ENCODE data around the gene RCN1. TPM values are rescaled to one million over a fixed set of nuclear protein-coding genes. Genes with fewer than 3 reads are reported as not detected.

Gene RCN1
- total and polyA plus RNA-seq, 2 of the 8 experiments (the other 6 are each of a cell fraction or from before 2014, with no cell fraction given): 45.1 to 123 TPM

GRCh38 chr11:32065865-32066629 lies 24.8 kb upstream of the RCN1 start:
- ChIA-PET POLR2A (ENCODE audit: partially characterized antibody) (interaction anchor here (0.9 to 2.5 kb wide), 2 partner anchors 9 to 25 kb away, joined by 3 to 9 read pairs; partner anchors contain the start of gene RCN1), CTCF (ENCODE audit: partially characterized antibody) (interaction anchor here (0.7 to 14.6 kb wide), 3 partner anchors 13 to 1377 kb away, joined by 3 to 187 read pairs (median 5); no protein-coding TSS in a partner anchor)
- Histone ChIP-seq H2BK15ac (ENCODE audit: low read length) (no peak overlapping the region), H4K20me1 (replicated peaks in 1 of 2; ENCODE audit: control insufficient read depth in 1 of 2, insufficient read depth in 2 of 2, low read length in 2 of 2) (no peaks in the 10 kb centered on the region), H3K36me3 (ENCODE audit: control insufficient read depth in 2 of 4, insufficient read depth in 4 of 4, low read length in 3 of 4) (no peaks in the 10 kb centered on the region), H3K79me2 (ENCODE audit: control insufficient read depth in 1 of 2, insufficient read depth in 2 of 2, low read length in 2 of 2) (no peaks in the 10 kb centered on the region), H4K8ac (ENCODE audit: extremely low read depth, insufficient read depth, low read length) (no peak overlapping the region), H2BK20ac (ENCODE audit: low read length) (no peak overlapping the region), H2AK5ac (ENCODE audit: low read depth, low read length) (no peak overlapping the region), H3K56ac (replicated peaks; ENCODE audit: insufficient read length, low read depth, low read length) (no peak overlapping the region), H3K79me1 (ENCODE audit: low read depth, low read length) (no peaks in the 10 kb centered on the region), H3K9ac (replicated peaks in 1 of 4; ENCODE audit: extremely low read depth in 1 of 4, low read depth in 3 of 4, low read length in 3 of 4) (no peak overlapping the region), H3K27me3 (replicated peaks in 1 of 4; ENCODE audit: control insufficient read depth in 3 of 4, extremely low read depth in 1 of 4, insufficient read depth in 3 of 4, low read length in 3 of 4) (no peaks in the 10 kb centered on the region), H3K9me3 (ENCODE audit: insufficient read depth in 2 of 2, low read depth in 1 of 2, low read length in 1 of 2) (no peaks in the 10 kb centered on the region), H2AFZ (ENCODE audit: low read length) (no peak overlapping the region), H3K14ac (ENCODE audit: insufficient read length) (no peak overlapping the region), H4K5ac (ENCODE audit: insufficient read length, low read depth, low read length) (no peak overlapping the region), H3K4me2 (ENCODE audit: insufficient read depth in 1 of 2, low read depth in 2 of 2, low read length in 2 of 2) (no peak overlapping the region), H2BK12ac (ENCODE audit: low read depth, low read length) (no peak overlapping the region), H4K91ac (replicated peaks; ENCODE audit: insufficient read length, low read length) (no peak overlapping the region), H3K23me2 (ENCODE audit: low read depth, low read length) (peaks cover 2% of the 10 kb centered on the region; the same call in 1 of the 2 replicates), H2BK5ac (ENCODE audit: low read depth, low read length) (no peak overlapping the region), H3K27ac (ENCODE audit: low read depth, low read length) (no peak overlapping the region), H3K4me1 (replicated peaks in 1 of 4; ENCODE audit: control insufficient read depth in 3 of 4, insufficient read depth in 4 of 4, low read length in 3 of 4) (no peaks in the 10 kb centered on the region), H3K23ac (ENCODE audit: insufficient read length) (no peak overlapping the region), H3K18ac (ENCODE audit: extremely low read depth, low read length) (no peak overlapping the region), H2BK120ac (replicated peaks; ENCODE audit: low read depth, low read length) (no peak overlapping the region), H3K4ac (replicated peaks; ENCODE audit: insufficient read length, low read depth, low read length) (no peak overlapping the region), H3K4me3 (ENCODE audit: extremely low read depth in 1 of 4, insufficient read depth in 2 of 4, low read depth in 3 of 4, low read length in 4 of 4) (no peak overlapping the region)
- FAIRE-seq (no peak), DNase-seq (ENCODE audit: low read depth in 1 of 2, low spot score in 2 of 2) (no peak)
- TF ChIP-seq RBBP5 (IDR thresholded peaks at IDR 0.05; ENCODE audit: borderline replicate concordance, low read depth, low read length) (no peak), CREB1 (IDR thresholded peaks at IDR 0.05) (no peak), RNF2 (IDR thresholded peaks at IDR 0.05; ENCODE audit: borderline replicate concordance, low read depth, low read length, missing control alignments, poor library complexity, severe bottlenecking) (no peak), SIRT6 (IDR thresholded peaks at IDR 0.05; ENCODE audit: low read length) (no peak)
- WGBS, 2 experiments (ENCODE audit: extremely low coverage in 1 of 2, insufficient coverage in 1 of 2, insufficient read length in 1 of 2, insufficient replicate concordance in 2 of 2, low coverage in 1 of 2, low lambda C conversion rate in 2 of 2, missing lambda C conversion rate in 1 of 2): 79% methylated on average over 8 of the region's 8 CpGs; no CpG with 5 or more reads in 1 of the 2 experiments

All from H1 (cell line).